Measurements from ENCODE around the gene CFAP221. TPM values are rescaled to one million over a fixed set of nuclear protein-coding genes. Genes with fewer than 3 reads are reported as not detected.

CFAP221 gene
- polyA plus RNA-seq, 1 donor (not counting 4 experiments of a cell fraction or from before 2014, with no cell fraction given): not detected

- H3K27me3 ChIP-seq (ENCODE audit: control insufficient read depth, extremely low read depth, insufficient read depth, low read length): peaks cover 23% of the 10 kb centered on the region
- no peak overlapping the region for H2AFZ ChIP-seq (ENCODE audit: control insufficient read depth, low read length)
- dilution Hi-C loops (cut with MboI; ENCODE audit: extremely low pct_ligation_motif_present, low sequenced_read_pairs): no loop called here
- FAIRE-seq (no peak), DNase-seq (ENCODE audit: low read depth, low spot score) (no peak)
- H3K9me1 ChIP-seq (ENCODE audit: control insufficient read depth, extremely low read depth, insufficient read depth, low read length): no peaks in the 10 kb centered on the region
- H3K9me3 ChIP-seq (ENCODE audit: control insufficient read depth, low read depth, low read length): no peaks in the 10 kb centered on the region
- no peak overlapping the region for H3K27ac ChIP-seq (ENCODE audit: control insufficient read depth, insufficient read depth, low read length)
- no peaks in the 10 kb centered on the region for H4K20me1 ChIP-seq (ENCODE audit: control insufficient read depth, extremely low read depth, insufficient read depth, low read length)
- H3K36me3 ChIP-seq (ENCODE audit: control insufficient read depth in 2 of 2, extremely low read depth in 1 of 2, insufficient read depth in 2 of 2, low read length in 2 of 2): no peaks in the 10 kb centered on the region
- H3K79me2 ChIP-seq (ENCODE audit: control insufficient read depth, insufficient read depth, low read length): no peaks in the 10 kb centered on the region
- TF ChIP-seq CTCF (optimal IDR thresholded peaks at IDR 0.05 in 1 of 3, IDR thresholded peaks at IDR 0.05 in 1 of 3, conservative IDR thresholded peaks at IDR 0.05 in 1 of 3; ENCODE audit: extremely low read depth in 1 of 3, insufficient read depth in 2 of 3, low read length in 3 of 3) (no peak), EZH2 (IDR thresholded peaks at IDR 0.05; ENCODE audit: low read length) (no peak)
- H3K4me3 ChIP-seq (ENCODE audit: control insufficient read depth in 2 of 3, extremely low read depth in 1 of 3, insufficient read depth in 2 of 3, low read depth in 1 of 3, low read length in 3 of 3): no peak overlapping the region
- H3K4me1 ChIP-seq (ENCODE audit: control insufficient read depth, extremely low read depth, insufficient read depth, low read length): no peaks in the 10 kb centered on the region
- no peak overlapping the region for H3K9ac ChIP-seq (ENCODE audit: control insufficient read depth, extremely low read depth, insufficient read depth, low read length)
- H3K4me2 ChIP-seq (ENCODE audit: control insufficient read depth, extremely low read depth, insufficient read depth, low read depth, low read length): no peak overlapping the region
These were observed 25.2 kb upstream of the CFAP221 start for GRCh38 chr2:119519057-119519408.

- H3K9me1 ChIP-seq (ENCODE audit: control insufficient read depth, extremely low read depth, insufficient read depth, low read length): no peaks in the 10 kb centered on the region
- no peaks in the 10 kb centered on the region for H3K9me3 ChIP-seq (ENCODE audit: control insufficient read depth, low read depth, low read length)
- dilution Hi-C loops (cut with MboI; ENCODE audit: extremely low pct_ligation_motif_present, low sequenced_read_pairs): no loop called here
- H3K4me3 ChIP-seq (ENCODE audit: control insufficient read depth in 2 of 3, extremely low read depth in 1 of 3, insufficient read depth in 2 of 3, low read depth in 1 of 3, low read length in 3 of 3): no peak overlapping the region
- no peak for TF ChIP-seq CTCF (optimal IDR thresholded peaks at IDR 0.05 in 1 of 3, IDR thresholded peaks at IDR 0.05 in 1 of 3, conservative IDR thresholded peaks at IDR 0.05 in 1 of 3; ENCODE audit: extremely low read depth in 1 of 3, insufficient read depth in 2 of 3, low read length in 3 of 3)
- no peak for TF ChIP-seq EZH2 (IDR thresholded peaks at IDR 0.05; ENCODE audit: low read length)
- peaks cover 34% of the 10 kb centered on the region for H3K27me3 ChIP-seq (ENCODE audit: control insufficient read depth, extremely low read depth, insufficient read depth, low read length)
- H3K4me1 ChIP-seq (ENCODE audit: control insufficient read depth, extremely low read depth, insufficient read depth, low read length): no peaks in the 10 kb centered on the region
- no peak overlapping the region for H2AFZ ChIP-seq (ENCODE audit: control insufficient read depth, low read length)
- no peak for FAIRE-seq
- H3K79me2 ChIP-seq (ENCODE audit: control insufficient read depth, insufficient read depth, low read length): no peaks in the 10 kb centered on the region
- DNase-seq (ENCODE audit: low read depth, low spot score): no peak
- H3K27ac ChIP-seq (ENCODE audit: control insufficient read depth, insufficient read depth, low read length): no peak overlapping the region
- no peaks in the 10 kb centered on the region for H4K20me1 ChIP-seq (ENCODE audit: control insufficient read depth, extremely low read depth, insufficient read depth, low read length)
- H3K4me2 ChIP-seq (ENCODE audit: control insufficient read depth, extremely low read depth, insufficient read depth, low read depth, low read length): no peak overlapping the region
- no peak overlapping the region for H3K9ac ChIP-seq (ENCODE audit: control insufficient read depth, extremely low read depth, insufficient read depth, low read length)
- H3K36me3 ChIP-seq (ENCODE audit: control insufficient read depth in 2 of 2, extremely low read depth in 1 of 2, insufficient read depth in 2 of 2, low read length in 2 of 2): no peaks in the 10 kb centered on the region
These were observed 23.4 kb upstream of the CFAP221 start for GRCh38 chr2:119520696-119521432.

Measured in keratinocyte (primary cell).